ENCODE data around the gene PSME3.
A peak's percentile ranks its signal among the peaks of the same experiment; 100 is the strongest.
"Not testable (repeated sequence)": the region's sequence is repeated elsewhere in the genome, so short reads cannot be mapped to it uniquely, and the experiment has no call there.

Gene PSME3

DNA sequence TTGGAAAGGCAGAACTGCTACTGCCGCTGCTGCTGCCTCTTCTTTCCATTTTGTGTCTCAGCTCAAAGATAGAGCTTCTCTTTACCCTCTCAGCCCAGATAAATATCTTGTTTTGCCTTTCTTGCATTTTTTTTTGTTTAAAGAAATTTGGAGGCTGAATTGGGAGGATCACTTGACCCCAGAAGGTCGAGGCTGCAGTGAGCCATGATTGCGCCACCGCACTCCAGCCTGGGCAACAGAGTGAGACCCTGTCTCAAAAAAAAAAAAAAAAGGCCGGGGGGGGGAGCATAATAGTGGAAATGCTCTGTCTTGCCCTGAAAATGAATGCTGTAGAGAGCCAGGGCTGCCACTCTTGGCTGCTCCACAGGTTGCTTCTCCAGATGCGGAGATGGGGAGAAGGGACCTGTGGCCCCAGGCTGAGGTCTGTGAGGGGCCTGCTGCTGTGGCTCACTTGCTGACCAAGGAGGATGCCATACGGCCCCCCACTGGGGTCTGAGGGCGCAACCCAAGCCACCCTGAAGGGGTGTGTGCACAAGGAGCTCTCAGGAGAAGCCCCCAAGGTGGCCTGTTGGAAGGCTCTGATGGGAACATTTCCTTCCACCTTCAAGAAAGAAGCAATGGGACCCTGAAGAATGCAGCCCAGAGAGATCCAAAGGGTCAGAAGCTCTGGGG, 45.9 kb downstream of the PSME3 start:
- DNase-seq: no peak

DNA sequence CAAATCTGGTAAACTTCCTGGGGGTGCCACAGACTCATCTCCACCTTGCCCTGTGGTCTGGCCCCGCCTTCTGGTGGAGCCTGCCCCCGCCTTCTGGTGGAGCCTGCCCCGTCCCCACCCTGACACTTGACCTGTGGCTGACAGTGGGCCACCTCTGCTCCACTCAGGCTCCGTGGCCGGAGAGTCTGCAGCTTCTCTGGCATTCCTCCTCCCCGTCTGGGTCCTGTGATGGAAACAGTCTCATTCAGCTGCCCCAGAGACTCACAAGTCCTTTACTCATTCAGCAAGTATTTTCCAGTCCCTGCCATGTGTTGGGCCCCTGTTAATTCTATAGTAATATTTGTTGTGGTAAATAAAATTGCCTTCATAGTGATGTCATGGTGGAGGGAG, 46.4 kb downstream of the PSME3 start:
- DNase-seq: no peak

DNA sequence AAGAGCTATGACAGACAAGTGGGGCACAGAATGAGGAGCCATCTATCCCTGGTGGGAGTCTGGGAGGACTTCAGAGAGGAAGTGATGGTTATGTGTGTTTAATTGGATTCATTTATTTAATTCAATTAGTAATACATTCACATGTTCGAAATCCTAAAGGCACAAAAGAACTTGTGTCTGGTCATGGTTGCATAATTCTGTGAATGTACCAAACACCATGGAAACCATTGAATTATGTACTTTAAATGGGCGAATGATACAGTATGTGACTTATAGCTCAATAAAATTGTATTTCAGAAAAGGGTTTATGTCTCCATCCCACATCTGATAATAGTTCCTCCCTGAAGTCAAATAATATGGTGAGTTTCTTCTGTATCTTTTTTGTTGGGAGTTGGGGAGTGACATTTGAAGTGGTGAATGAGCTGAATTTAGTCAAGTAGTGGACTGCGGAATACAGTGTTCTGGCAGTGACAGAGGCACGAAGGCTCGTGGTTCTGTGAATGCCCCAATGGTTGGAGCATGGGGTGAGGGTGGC, 47.6 kb downstream of the PSME3 start:
- no peak for DNase-seq

DNA sequence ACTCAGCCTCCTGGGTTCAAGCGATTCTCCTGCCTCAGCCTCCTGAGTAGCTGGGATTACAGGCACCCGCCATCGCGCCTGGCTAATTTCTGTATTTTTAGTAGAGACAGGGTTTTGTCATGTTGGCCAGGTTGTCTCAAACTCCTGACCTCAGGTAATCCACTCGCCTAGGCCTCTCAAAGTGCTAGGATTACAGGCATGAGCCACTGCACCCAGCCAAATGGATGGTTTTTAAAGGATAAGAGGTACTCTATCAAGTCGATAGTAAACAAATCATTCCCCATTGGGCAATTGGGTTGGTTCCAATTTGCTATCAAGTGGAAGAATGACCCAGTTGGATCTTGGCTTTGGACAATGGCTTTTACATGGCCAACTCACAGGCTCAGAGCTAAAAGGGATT, 48.5 kb downstream of the PSME3 start:
- DNase-seq: not testable (repeated sequence)

DNA sequence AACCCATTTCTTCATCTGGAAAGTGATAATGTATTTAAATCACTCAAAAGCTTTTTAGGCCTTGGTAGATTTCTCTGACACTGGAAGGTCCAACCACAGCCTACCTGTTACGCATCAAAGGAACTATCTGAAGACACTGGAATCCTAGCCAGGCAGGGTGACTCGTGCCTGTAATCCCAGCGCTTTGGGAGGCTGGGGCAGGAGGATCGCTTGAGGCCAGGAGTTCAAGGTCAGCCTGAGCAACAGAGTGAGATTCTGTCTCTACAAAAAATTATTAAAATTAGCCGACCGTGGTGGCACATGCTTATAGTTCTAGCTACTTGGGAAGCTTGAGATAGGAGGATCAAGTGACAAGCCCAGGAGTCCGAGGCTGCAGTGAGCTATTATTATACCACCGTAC, 49.0 kb downstream of the PSME3 start:
- no peak for DNase-seq

DNA sequence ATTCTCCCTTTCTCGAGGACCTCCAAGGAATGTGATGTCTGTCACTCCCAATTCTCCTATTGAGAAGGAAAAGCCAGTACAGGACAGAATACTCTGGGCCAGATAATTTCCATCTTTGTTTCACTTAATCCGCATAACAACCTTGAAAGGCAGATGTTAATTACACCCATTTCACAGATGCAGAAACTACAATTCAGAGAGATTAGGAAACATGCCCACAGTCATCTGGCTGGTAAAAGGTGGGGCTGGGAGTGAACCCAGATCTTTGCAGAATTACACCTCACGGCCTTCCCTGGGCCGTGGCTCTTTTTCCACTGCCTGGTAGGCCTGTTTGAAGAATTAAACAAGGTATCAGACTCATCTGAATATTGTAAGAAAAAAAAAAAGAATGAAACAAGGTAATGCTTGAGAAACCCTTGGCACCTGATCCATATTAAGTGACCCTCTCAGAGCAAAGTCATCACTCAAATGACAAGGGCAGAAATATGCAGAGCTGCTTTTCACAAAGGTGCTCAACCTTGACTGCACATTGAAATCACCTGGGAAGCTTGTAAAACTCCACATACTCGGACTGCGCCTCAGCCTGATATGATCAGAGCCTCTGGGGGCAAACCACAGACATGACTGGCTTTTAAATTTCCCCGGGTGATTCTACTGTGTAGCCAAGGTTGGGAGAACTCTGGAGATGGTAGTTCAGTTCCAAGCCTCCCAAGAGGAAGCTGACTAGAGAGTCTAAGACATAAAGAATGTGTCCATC, 50.8 kb downstream of the PSME3 start:
- no peak for DNase-seq

DNA sequence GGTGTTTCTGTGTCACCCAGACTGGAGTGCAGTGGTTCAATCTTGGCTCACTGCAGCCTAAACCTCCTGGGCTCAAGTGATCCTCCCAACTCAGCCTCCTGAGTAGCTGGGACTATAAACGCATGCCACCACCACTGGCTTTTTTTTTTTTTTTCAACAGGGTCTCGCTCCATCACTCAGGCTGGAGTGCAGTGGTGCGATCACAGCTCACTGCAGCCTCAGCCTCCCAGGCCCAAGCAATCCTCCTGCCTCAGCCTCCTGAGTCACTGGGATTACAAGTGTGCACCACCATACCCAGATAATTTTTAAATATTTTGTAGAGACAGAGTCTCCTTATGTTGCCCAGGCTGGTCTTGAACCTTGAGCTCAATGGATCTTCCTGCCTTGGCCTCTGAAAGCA, 52.6 kb downstream of the PSME3 start:
- DNase-seq: not testable (repeated sequence)

DNA sequence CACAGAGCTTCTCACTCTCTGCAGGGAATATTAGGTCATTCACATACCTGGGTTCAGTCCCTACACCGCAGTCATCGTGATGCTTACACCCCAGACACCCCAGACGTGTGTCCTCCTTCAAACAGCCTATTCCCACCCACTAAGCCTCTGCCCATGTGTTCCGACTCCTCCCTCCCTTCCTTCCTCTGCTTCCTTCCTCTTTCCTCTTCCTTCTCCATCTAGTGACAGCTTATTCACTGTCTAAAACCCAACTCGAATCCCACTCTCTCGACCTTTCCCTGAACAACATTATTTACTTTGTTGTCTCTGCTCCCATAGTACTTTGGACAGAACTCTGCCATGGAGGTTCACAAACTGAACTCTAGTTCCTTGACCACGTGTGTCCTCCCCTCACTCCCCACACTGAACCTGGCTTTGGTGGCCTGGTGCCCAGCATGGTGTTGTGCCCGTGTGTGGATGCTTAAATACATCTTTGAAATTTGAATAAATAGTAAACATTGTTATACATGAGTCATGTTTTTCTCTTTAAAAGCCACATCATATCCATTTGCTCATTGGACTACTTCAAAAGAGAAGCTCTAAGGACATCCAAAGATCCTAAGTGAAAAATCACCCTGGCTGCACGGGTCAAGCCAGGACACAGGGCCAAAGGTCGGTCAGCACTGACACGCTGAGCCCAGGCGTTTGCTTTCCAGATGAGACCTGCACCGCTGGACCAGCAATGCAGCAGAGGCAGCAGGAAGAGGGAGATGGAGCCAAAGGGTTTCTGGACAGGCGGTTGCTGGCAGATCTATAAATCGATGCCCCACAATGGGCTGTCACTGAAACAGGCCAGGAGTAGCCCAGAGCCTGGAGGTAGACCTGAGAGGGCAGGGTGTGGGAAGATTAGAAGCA, 53.3 kb downstream of the PSME3 start:
- peak in 1 of 2 donors; percentile 12 for DNase-seq

DNA sequence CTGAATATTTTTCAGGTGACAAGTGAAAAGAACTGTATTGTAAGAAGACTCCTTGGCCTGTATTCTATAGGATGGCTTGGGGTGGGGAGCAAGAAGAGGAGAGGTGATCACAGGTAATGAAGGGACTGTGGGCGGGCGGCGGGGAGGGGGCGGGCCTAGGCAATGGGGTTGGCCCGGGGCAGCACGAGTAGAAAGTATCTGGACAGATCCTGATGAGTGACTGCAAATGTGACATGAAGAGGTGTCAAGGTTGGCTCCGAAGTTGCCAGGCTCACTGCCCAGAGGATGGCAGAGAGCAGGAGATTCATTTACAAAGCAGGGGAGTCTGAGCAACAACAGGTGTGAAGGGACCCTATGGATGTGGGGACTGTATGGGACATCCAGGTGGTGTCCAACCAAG, 56.6 kb downstream of the PSME3 start:
- no peak for DNase-seq

DNA sequence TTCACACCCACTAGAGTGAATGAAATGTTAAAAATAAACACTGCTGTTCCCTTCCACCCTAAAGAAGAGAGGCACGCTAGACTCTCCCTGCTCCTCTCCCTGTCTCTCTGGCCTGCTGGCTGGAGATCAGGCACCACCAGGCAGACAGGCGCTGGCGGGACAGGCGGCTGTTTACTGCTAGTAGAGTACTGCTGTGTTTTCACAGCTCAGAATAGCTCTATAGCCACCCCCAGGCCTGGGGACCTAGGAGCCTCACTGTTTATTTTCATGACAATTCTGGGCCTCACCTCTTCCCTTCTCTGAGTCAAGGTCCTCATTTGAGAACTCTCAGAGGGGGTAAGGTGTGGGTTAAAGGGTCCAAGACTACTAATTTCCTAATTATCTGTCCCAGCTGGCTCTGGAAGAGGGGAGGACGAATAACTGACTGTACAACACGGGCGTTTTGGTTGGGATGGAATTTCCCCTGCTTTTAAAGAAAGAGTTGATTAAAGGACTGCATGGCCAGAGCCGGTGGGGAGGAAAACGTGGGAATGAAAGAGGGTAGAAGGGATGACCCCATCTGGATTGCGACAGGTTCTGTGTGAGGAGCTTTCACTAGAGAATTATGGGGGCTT, 58.4 kb downstream of the PSME3 start:
- no peak for DNase-seq

DNA sequence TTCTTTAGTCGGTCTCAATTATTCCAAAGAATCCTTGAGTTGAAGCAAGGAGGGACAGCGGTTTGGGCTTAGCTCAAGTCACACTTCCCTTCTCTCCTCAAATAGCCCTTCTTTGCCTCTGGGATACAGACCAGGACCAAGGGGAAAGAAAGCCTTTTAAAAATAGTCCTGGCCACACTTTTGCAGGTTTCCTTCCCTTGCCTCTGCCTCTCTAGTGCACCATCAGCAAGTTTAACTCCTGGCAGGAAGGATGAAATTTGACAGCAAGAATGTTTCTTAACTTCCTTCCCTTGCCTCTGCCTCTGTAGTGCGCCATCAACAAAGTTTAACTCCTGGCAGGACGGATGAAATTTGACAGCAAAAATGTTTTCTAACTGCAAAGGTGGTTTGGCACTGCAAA, 60.2 kb downstream of the PSME3 start:
- DNase-seq: peak in 1 of 2 donors; percentile 18

Measured in bone marrow (tissue), 2 donors.